ENCODE data around the gene SORL1-AS1.
"Not testable (repeated sequence)": the region's sequence is repeated elsewhere in the genome, so short reads cannot be mapped to it uniquely, and the experiment has no call there.

The SORL1-AS1 gene

GRCh38 chr11:121426476-121427399 is 26.0 kb downstream of the SORL1-AS1 start:
- DNase-seq: peak; percentile 51

- no peak for DNase-seq
These were observed 26.9 kb downstream of the SORL1-AS1 start for GRCh38 chr11:121425828-121426227.

GRCh38 chr11:121422675-121423074 is 30.1 kb downstream of the SORL1-AS1 start:
- no peak for DNase-seq

- no peak for DNase-seq
These were observed 31.4 kb downstream of the SORL1-AS1 start for GRCh38 chr11:121421149-121421901.

- DNase-seq: no peak
These were observed 32.4 kb downstream of the SORL1-AS1 start for GRCh38 chr11:121420398-121420797.

- no peak for DNase-seq
These were observed 32.9 kb downstream of the SORL1-AS1 start for GRCh38 chr11:121419836-121420235.

- no peak for DNase-seq
These were observed 34.1 kb downstream of the SORL1-AS1 start for GRCh38 chr11:121418625-121419114.

GRCh38 chr11:121417607-121418006 is 35.2 kb downstream of the SORL1-AS1 start:
- no peak for DNase-seq

- no peak for DNase-seq
These were observed 35.7 kb downstream of the SORL1-AS1 start for GRCh38 chr11:121417055-121417551.

GRCh38 chr11:121415856-121416255 is 36.9 kb downstream of the SORL1-AS1 start:
- DNase-seq: no peak

GRCh38 chr11:121414141-121414913 is 38.4 kb downstream of the SORL1-AS1 start:
- DNase-seq: no peak

GRCh38 chr11:121412711-121413415 is 39.9 kb downstream of the SORL1-AS1 start:
- no peak for DNase-seq

GRCh38 chr11:121412000-121412587 is 40.7 kb downstream of the SORL1-AS1 start:
- DNase-seq: no peak

GRCh38 chr11:121411330-121411729 is 41.4 kb downstream of the SORL1-AS1 start:
- DNase-seq: not testable (repeated sequence)

GRCh38 chr11:121410041-121410440 is 42.7 kb downstream of the SORL1-AS1 start:
- not testable (repeated sequence) for DNase-seq

- DNase-seq: no peak
These were observed 43.9 kb downstream of the SORL1-AS1 start for GRCh38 chr11:121408830-121409229.

GRCh38 chr11:121406291-121406690 is 46.5 kb downstream of the SORL1-AS1 start:
- no peak for DNase-seq

GRCh38 chr11:121405646-121406045 is 47.1 kb downstream of the SORL1-AS1 start:
- DNase-seq: no peak

GRCh38 chr11:121394785-121395184 is 58.0 kb downstream of the SORL1-AS1 start:
- DNase-seq: no peak

GRCh38 chr11:121393855-121394254 is 58.9 kb downstream of the SORL1-AS1 start:
- DNase-seq: no peak

- DNase-seq: no peak
These were observed 60.9 kb downstream of the SORL1-AS1 start for GRCh38 chr11:121391914-121392313.

- no peak for DNase-seq
These were observed 63.1 kb downstream of the SORL1-AS1 start for GRCh38 chr11:121389651-121390050.
